ENCODE data around the gene TRIM15.
A peak's percentile ranks its signal among the peaks of the same experiment; 100 is the strongest.

- peak; percentile 97 for TF ChIP-seq CTCF (IDR thresholded peaks at IDR 0.05; ENCODE audit: low read depth, low read length)
- peak; percentile 39 for TF ChIP-seq POLR2A (IDR thresholded peaks at IDR 0.05; ENCODE audit: extremely low read depth, insufficient read length)
Measured at GRCh38 chr6:30219244-30219643, 55.9 kb downstream of the TRIM15 start.

All from NB4 (cell line).